Measurements from ENCODE around the gene CAPN2.

The CAPN2 gene

DNA sequence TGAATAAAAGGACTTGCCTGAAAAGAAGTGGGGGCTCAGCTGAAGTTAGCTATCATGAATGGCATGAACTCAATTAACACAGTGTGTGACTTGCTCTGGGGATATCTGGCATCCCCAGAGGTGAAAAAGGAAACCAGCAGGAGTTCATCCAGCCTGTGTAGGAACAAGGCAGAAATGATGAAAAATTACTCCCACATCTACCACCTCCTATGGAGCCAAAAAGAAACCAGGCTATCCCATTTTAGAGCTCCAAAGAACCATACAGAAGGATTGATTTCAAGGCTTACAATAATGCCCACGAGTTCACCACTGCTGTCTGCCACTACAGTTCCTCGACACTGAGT, 108.1 kb downstream of the CAPN2 start:
- Histone ChIP-seq H3K9me3 (ENCODE audit: control insufficient read depth, low read length) (no peaks in the 10 kb centered on the region), H3K79me2 (peaks cover 4% of the 10 kb centered on the region), H2AFZ (no peak overlapping the region), H3K4me2 (ENCODE audit: low read length) (no peak overlapping the region), H3K27me3 (ENCODE audit: control insufficient read depth, insufficient read depth, low read length) (no peaks in the 10 kb centered on the region), H3K4me3 (ENCODE audit: low read depth, low read length) (no peak overlapping the region), H3K4me1 (no peaks in the 10 kb centered on the region), H3K36me3 (ENCODE audit: control insufficient read depth, insufficient read depth, low read length) (no peaks in the 10 kb centered on the region), H3K27ac (peak overlapping the region; percentile 7), H3K9ac (no peak overlapping the region)
- TF ChIP-seq, protein P1, sequence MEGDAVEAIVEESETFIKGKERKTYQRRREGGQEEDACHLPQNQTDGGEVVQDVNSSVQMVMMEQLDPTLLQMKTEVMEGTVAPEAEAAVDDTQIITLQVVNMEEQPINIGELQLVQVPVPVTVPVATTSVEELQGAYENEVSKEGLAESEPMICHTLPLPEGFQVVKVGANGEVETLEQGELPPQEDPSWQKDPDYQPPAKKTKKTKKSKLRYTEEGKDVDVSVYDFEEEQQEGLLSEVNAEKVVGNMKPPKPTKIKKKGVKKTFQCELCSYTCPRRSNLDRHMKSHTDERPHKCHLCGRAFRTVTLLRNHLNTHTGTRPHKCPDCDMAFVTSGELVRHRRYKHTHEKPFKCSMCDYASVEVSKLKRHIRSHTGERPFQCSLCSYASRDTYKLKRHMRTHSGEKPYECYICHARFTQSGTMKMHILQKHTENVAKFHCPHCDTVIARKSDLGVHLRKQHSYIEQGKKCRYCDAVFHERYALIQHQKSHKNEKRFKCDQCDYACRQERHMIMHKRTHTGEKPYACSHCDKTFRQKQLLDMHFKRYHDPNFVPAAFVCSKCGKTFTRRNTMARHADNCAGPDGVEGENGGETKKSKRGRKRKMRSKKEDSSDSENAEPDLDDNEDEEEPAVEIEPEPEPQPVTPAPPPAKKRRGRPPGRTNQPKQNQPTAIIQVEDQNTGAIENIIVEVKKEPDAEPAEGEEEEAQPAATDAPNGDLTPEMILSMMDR (IDR thresholded peaks at IDR 0.05), result no peak

- H3K4me3 ChIP-seq (ENCODE audit: low read depth, low read length), result no peak overlapping the region
- no peak overlapping the region for H2AFZ ChIP-seq
- H3K4me2 ChIP-seq (ENCODE audit: low read length), result no peak overlapping the region
- TF ChIP-seq, protein P1 (IDR thresholded peaks at IDR 0.05), result no peak
- no peaks in the 10 kb centered on the region for H3K27me3 ChIP-seq (ENCODE audit: control insufficient read depth, insufficient read depth, low read length)
- H3K9ac ChIP-seq, result no peak overlapping the region
- peaks cover 8% of the 10 kb centered on the region for H3K79me2 ChIP-seq
- H3K27ac ChIP-seq, result no peak overlapping the region
- H3K36me3 ChIP-seq (ENCODE audit: control insufficient read depth, insufficient read depth, low read length), result no peaks in the 10 kb centered on the region
- H3K4me1 ChIP-seq, result no peaks in the 10 kb centered on the region
- no peaks in the 10 kb centered on the region for H3K9me3 ChIP-seq (ENCODE audit: control insufficient read depth, low read length)
Observed at GRCh38 chr1:223820971-223821370, 108.6 kb downstream of the CAPN2 start.

- Histone ChIP-seq H3K4me2 (ENCODE audit: low read length) (no peak overlapping the region), H2AFZ (no peak overlapping the region), H3K36me3 (ENCODE audit: control insufficient read depth, insufficient read depth, low read length) (no peaks in the 10 kb centered on the region), H3K79me2 (peaks cover 30% of the 10 kb centered on the region), H3K4me3 (ENCODE audit: low read depth, low read length) (no peak overlapping the region), H3K9me3 (ENCODE audit: control insufficient read depth, low read length) (no peaks in the 10 kb centered on the region), H3K27ac (no peak overlapping the region), H3K4me1 (no peaks in the 10 kb centered on the region), H3K9ac (no peak overlapping the region), H3K27me3 (ENCODE audit: control insufficient read depth, insufficient read depth, low read length) (no peaks in the 10 kb centered on the region)
- TF ChIP-seq, protein P1 (IDR thresholded peaks at IDR 0.05), result no peak
Observed at GRCh38 chr1:223824287-223824686, 111.9 kb downstream of the CAPN2 start.

- Histone ChIP-seq H3K4me2 (ENCODE audit: low read length) (no peak overlapping the region), H3K9me3 (ENCODE audit: control insufficient read depth, low read length) (no peaks in the 10 kb centered on the region), H3K4me1 (no peaks in the 10 kb centered on the region), H3K36me3 (ENCODE audit: control insufficient read depth, insufficient read depth, low read length) (no peaks in the 10 kb centered on the region), H3K27me3 (ENCODE audit: control insufficient read depth, insufficient read depth, low read length) (no peaks in the 10 kb centered on the region), H2AFZ (no peak overlapping the region), H3K9ac (no peak overlapping the region), H3K79me2 (peaks cover 30% of the 10 kb centered on the region), H3K4me3 (ENCODE audit: low read depth, low read length) (no peak overlapping the region), H3K27ac (no peak overlapping the region)
- TF ChIP-seq, protein P1 (IDR thresholded peaks at IDR 0.05), result no peak
Observed at GRCh38 chr1:223824712-223825111, 112.4 kb downstream of the CAPN2 start.

All from parathyroid adenoma (tissue), 2 donors.